Glutamatergic neuron (in vitro differentiated cells): ENCODE data around the gene PAPPA. TPM values are rescaled to one million over a fixed set of nuclear protein-coding genes. Genes with fewer than 3 reads are reported as not detected.

ENCODE experiments used
- DNase-seq: peaks from one replicate; pipeline ENCODE4 v3.0.0; 2022
- H3K27ac Mint-ChIP-seq: one replicate; pipeline ENCODE4 v1.8.0; 2020; ENCODE audit warnings: mild to moderate bottlenecking, mixed read lengths, inconsistent platforms; ENCODE audit not compliant: unreplicated experiment
- H3K27me3 Mint-ChIP-seq: one replicate; pipeline ENCODE4 v1.8.0; 2020; ENCODE audit warnings: mild to moderate bottlenecking, moderate library complexity, mixed read lengths, inconsistent platforms; ENCODE audit not compliant: unreplicated experiment
- H3K36me3 Mint-ChIP-seq: one replicate; pipeline ENCODE4 v1.8.0; 2020; ENCODE audit warnings: mild to moderate bottlenecking, mixed read lengths, inconsistent platforms; ENCODE audit not compliant: unreplicated experiment
- H3K4me1 Mint-ChIP-seq: one replicate; pipeline ENCODE4 v1.8.0; 2020; ENCODE audit warnings: mild to moderate bottlenecking, low read depth, mixed read lengths, inconsistent platforms; ENCODE audit not compliant: unreplicated experiment
- H3K4me3 Mint-ChIP-seq: one replicate; pipeline ENCODE4 v1.8.0; 2020; ENCODE audit warnings: mild to moderate bottlenecking, mixed read lengths, inconsistent platforms; ENCODE audit not compliant: unreplicated experiment
- H3K9me3 Mint-ChIP-seq: one replicate; pipeline ENCODE4 v1.8.0; 2020; ENCODE audit warnings: mild to moderate bottlenecking, moderate library complexity, mixed read lengths, inconsistent platforms; ENCODE audit not compliant: unreplicated experiment
- CTCF ChIP-seq: fragments of 200-600 bp; sonication (generic); IDR thresholded peaks from one replicate; pipeline ENCODE4 v1.5.0; 2021; ENCODE audit not compliant: partially characterized antibody, unreplicated experiment
- total RNA-seq: library from RNA; stranded (reverse); fragmentation: NEBNext Ultra II Directional; extraction: Animal tissue kit (Norgen Biotek cat#: 25700); gene quantifications from one replicate; pipeline ENCODE4 v1.2.1, GENCODE V29; 2021; ENCODE audit not compliant: unreplicated experiment

PAPPA gene
- total RNA-seq, 1 donor from 2014 or later: 10.5 TPM

- Mint-ChIP-seq H3K36me3 (no peaks in the 10 kb centered on the region), H3K27me3 (peaks cover 2% of the 10 kb centered on the region), H3K9me3 (no peaks in the 10 kb centered on the region), H3K4me3 (no peak overlapping the region), H3K27ac (no peak overlapping the region), H3K4me1 (no peaks in the 10 kb centered on the region)
- no peak for DNase-seq
- peak; percentile 22 for TF ChIP-seq CTCF
These were observed 13.1 kb downstream of the PAPPA start for GRCh38 chr9:116166713-116167112.

GRCh38 chr9:116168231-116168630, 14.6 kb downstream of the PAPPA start:
- Mint-ChIP-seq H3K4me1 (no peaks in the 10 kb centered on the region), H3K36me3 (no peaks in the 10 kb centered on the region), H3K4me3 (no peak overlapping the region), H3K9me3 (no peaks in the 10 kb centered on the region), H3K27ac (no peak overlapping the region), H3K27me3 (peaks cover 2% of the 10 kb centered on the region)
- TF ChIP-seq CTCF: no peak
- no peak for DNase-seq

- no peak for TF ChIP-seq CTCF
- Mint-ChIP-seq H3K27me3 (peaks cover 2% of the 10 kb centered on the region), H3K9me3 (no peaks in the 10 kb centered on the region), H3K4me3 (no peak overlapping the region), H3K36me3 (no peaks in the 10 kb centered on the region), H3K27ac (no peak overlapping the region), H3K4me1 (no peaks in the 10 kb centered on the region)
- DNase-seq: no peak
These were observed 18.6 kb downstream of the PAPPA start for GRCh38 chr9:116172216-116172615.

GRCh38 chr9:116174347-116174746, 20.8 kb downstream of the PAPPA start:
- Mint-ChIP-seq H3K9me3 (no peaks in the 10 kb centered on the region), H3K27ac (no peak overlapping the region), H3K36me3 (no peaks in the 10 kb centered on the region), H3K27me3 (peaks cover 2% of the 10 kb centered on the region), H3K4me1 (no peaks in the 10 kb centered on the region), H3K4me3 (no peak overlapping the region)
- no peak for TF ChIP-seq CTCF
- DNase-seq: no peak

GRCh38 chr9:116175614-116176013, 22.0 kb downstream of the PAPPA start:
- Mint-ChIP-seq H3K4me1 (no peaks in the 10 kb centered on the region), H3K4me3 (no peak overlapping the region), H3K9me3 (no peaks in the 10 kb centered on the region), H3K36me3 (no peaks in the 10 kb centered on the region), H3K27me3 (peaks cover under 1% of the 10 kb centered on the region), H3K27ac (no peak overlapping the region)
- no peak for TF ChIP-seq CTCF
- no peak for DNase-seq
